ENCODE measurements around the gene HS3ST4.
"Not testable (repeated sequence)": the region's sequence is repeated elsewhere in the genome, so short reads cannot be mapped to it uniquely, and the experiment has no call there.

HS3ST4 gene

GRCh38 chr16:25996052-25996451 lies 304.3 kb downstream of the HS3ST4 start:
- no peaks in the 10 kb centered on the region for H3K4me1 ChIP-seq (ENCODE audit: control insufficient read depth, insufficient read depth, low read length)
- H3K36me3 ChIP-seq (ENCODE audit: control insufficient read depth, insufficient read depth, low read length), result no peaks in the 10 kb centered on the region
- H3K9ac ChIP-seq (ENCODE audit: low read length), result no peak overlapping the region
- H3K27ac ChIP-seq (ENCODE audit: low read depth, low read length), result no peak overlapping the region
- H3K4me3 ChIP-seq (ENCODE audit: low read length), result no peak overlapping the region
- no peaks in the 10 kb centered on the region for H3K27me3 ChIP-seq (ENCODE audit: control insufficient read depth, insufficient read depth, low read length)

GRCh38 chr16:26005336-26005735 lies 313.6 kb downstream of the HS3ST4 start:
- H3K27ac ChIP-seq (ENCODE audit: low read depth, low read length), result no peak overlapping the region

GRCh38 chr16:26012376-26012775 lies 320.6 kb downstream of the HS3ST4 start:
- H3K9ac ChIP-seq (ENCODE audit: low read length), result no peak overlapping the region

More at GRCh38 chr16:26005336-26005735, 313.6 kb downstream of the HS3ST4 start:
- Histone ChIP-seq H3K4me3 (ENCODE audit: low read length) (no peak overlapping the region), H3K4me1 (ENCODE audit: control insufficient read depth, insufficient read depth, low read length) (no peaks in the 10 kb centered on the region), H3K27me3 (ENCODE audit: control insufficient read depth, insufficient read depth, low read length) (no peaks in the 10 kb centered on the region), H3K9ac (ENCODE audit: low read length) (no peak overlapping the region), H3K36me3 (ENCODE audit: control insufficient read depth, insufficient read depth, low read length) (no peaks in the 10 kb centered on the region)

GRCh38 chr16:26015776-26016175 lies 324.0 kb downstream of the HS3ST4 start:
- Histone ChIP-seq H3K27me3 (ENCODE audit: control insufficient read depth, insufficient read depth, low read length) (no peaks in the 10 kb centered on the region), H3K9ac (ENCODE audit: low read length) (no peak overlapping the region), H3K4me1 (ENCODE audit: control insufficient read depth, insufficient read depth, low read length) (no peaks in the 10 kb centered on the region), H3K36me3 (ENCODE audit: control insufficient read depth, insufficient read depth, low read length) (no peaks in the 10 kb centered on the region), H3K4me3 (ENCODE audit: low read length) (no peak overlapping the region), H3K27ac (ENCODE audit: low read depth, low read length) (no peak overlapping the region)

More at GRCh38 chr16:26012376-26012775, 320.6 kb downstream of the HS3ST4 start:
- no peak overlapping the region for H3K27ac ChIP-seq (ENCODE audit: low read depth, low read length)
- H3K36me3 ChIP-seq (ENCODE audit: control insufficient read depth, insufficient read depth, low read length), result no peaks in the 10 kb centered on the region
- no peaks in the 10 kb centered on the region for H3K4me1 ChIP-seq (ENCODE audit: control insufficient read depth, insufficient read depth, low read length)
- no peaks in the 10 kb centered on the region for H3K27me3 ChIP-seq (ENCODE audit: control insufficient read depth, insufficient read depth, low read length)
- H3K4me3 ChIP-seq (ENCODE audit: low read length), result no peak overlapping the region

GRCh38 chr16:26016989-26017388 lies 325.2 kb downstream of the HS3ST4 start:
- Histone ChIP-seq H3K4me3 (ENCODE audit: low read length) (no peak overlapping the region), H3K27ac (ENCODE audit: low read depth, low read length) (no peak overlapping the region), H3K27me3 (ENCODE audit: control insufficient read depth, insufficient read depth, low read length) (no peaks in the 10 kb centered on the region), H3K9ac (ENCODE audit: low read length) (no peak overlapping the region), H3K4me1 (ENCODE audit: control insufficient read depth, insufficient read depth, low read length) (no peaks in the 10 kb centered on the region), H3K36me3 (ENCODE audit: control insufficient read depth, insufficient read depth, low read length) (no peaks in the 10 kb centered on the region)

- Histone ChIP-seq H3K4me3 (ENCODE audit: low read length) (no peak overlapping the region), H3K9ac (ENCODE audit: low read length) (no peak overlapping the region), H3K4me1 (ENCODE audit: control insufficient read depth, insufficient read depth, low read length) (no peaks in the 10 kb centered on the region), H3K27me3 (ENCODE audit: control insufficient read depth, insufficient read depth, low read length) (no peaks in the 10 kb centered on the region), H3K27ac (ENCODE audit: low read depth, low read length) (no peak overlapping the region), H3K36me3 (ENCODE audit: control insufficient read depth, insufficient read depth, low read length) (no peaks in the 10 kb centered on the region)
Measured at GRCh38 chr16:26019381-26020242, 327.9 kb downstream of the HS3ST4 start.

- H3K27me3 ChIP-seq (ENCODE audit: control insufficient read depth, insufficient read depth, low read length), result no peaks in the 10 kb centered on the region
- H3K36me3 ChIP-seq (ENCODE audit: control insufficient read depth, insufficient read depth, low read length), result no peaks in the 10 kb centered on the region
- no peaks in the 10 kb centered on the region for H3K4me1 ChIP-seq (ENCODE audit: control insufficient read depth, insufficient read depth, low read length)
- H3K9ac ChIP-seq (ENCODE audit: low read length), result no peak overlapping the region
- H3K27ac ChIP-seq (ENCODE audit: low read depth, low read length), result no peak overlapping the region
- no peak overlapping the region for H3K4me3 ChIP-seq (ENCODE audit: low read length)
Measured at GRCh38 chr16:26026709-26027450, 335.1 kb downstream of the HS3ST4 start.

- H3K9ac ChIP-seq (ENCODE audit: low read length), result no peak overlapping the region
- no peaks in the 10 kb centered on the region for H3K27me3 ChIP-seq (ENCODE audit: control insufficient read depth, insufficient read depth, low read length)
- H3K36me3 ChIP-seq (ENCODE audit: control insufficient read depth, insufficient read depth, low read length), result no peaks in the 10 kb centered on the region
- H3K4me3 ChIP-seq (ENCODE audit: low read length), result no peak overlapping the region
- no peaks in the 10 kb centered on the region for H3K4me1 ChIP-seq (ENCODE audit: control insufficient read depth, insufficient read depth, low read length)
- no peak overlapping the region for H3K27ac ChIP-seq (ENCODE audit: low read depth, low read length)
Measured at GRCh38 chr16:26031286-26031685, 339.5 kb downstream of the HS3ST4 start.

- H3K9ac ChIP-seq (ENCODE audit: low read length); H3K27ac ChIP-seq (ENCODE audit: low read depth, low read length); H3K27me3 ChIP-seq (ENCODE audit: control insufficient read depth, insufficient read depth, low read length); H3K4me1 ChIP-seq (ENCODE audit: control insufficient read depth, insufficient read depth, low read length); H3K36me3 ChIP-seq (ENCODE audit: control insufficient read depth, insufficient read depth, low read length); H3K4me3 ChIP-seq (ENCODE audit: low read length): not testable (repeated sequence)
Measured at GRCh38 chr16:26032661-26033060, 340.9 kb downstream of the HS3ST4 start.

GRCh38 chr16:26041952-26042668 lies 350.4 kb downstream of the HS3ST4 start:
- Histone ChIP-seq H3K4me3 (ENCODE audit: low read length) (no peak overlapping the region), H3K4me1 (ENCODE audit: control insufficient read depth, insufficient read depth, low read length) (no peaks in the 10 kb centered on the region), H3K27me3 (ENCODE audit: control insufficient read depth, insufficient read depth, low read length) (no peaks in the 10 kb centered on the region), H3K27ac (ENCODE audit: low read depth, low read length) (no peak overlapping the region), H3K9ac (ENCODE audit: low read length) (no peak overlapping the region), H3K36me3 (ENCODE audit: control insufficient read depth, insufficient read depth, low read length) (no peaks in the 10 kb centered on the region)

- no peaks in the 10 kb centered on the region for H3K27me3 ChIP-seq (ENCODE audit: control insufficient read depth, insufficient read depth, low read length)
- no peak overlapping the region for H3K9ac ChIP-seq (ENCODE audit: low read length)
- H3K36me3 ChIP-seq (ENCODE audit: control insufficient read depth, insufficient read depth, low read length), result no peaks in the 10 kb centered on the region
- H3K4me3 ChIP-seq (ENCODE audit: low read length), result no peak overlapping the region
- no peaks in the 10 kb centered on the region for H3K4me1 ChIP-seq (ENCODE audit: control insufficient read depth, insufficient read depth, low read length)
- no peak overlapping the region for H3K27ac ChIP-seq (ENCODE audit: low read depth, low read length)
Measured at GRCh38 chr16:26050472-26050871, 358.7 kb downstream of the HS3ST4 start.

GRCh38 chr16:26051063-26051462 lies 359.3 kb downstream of the HS3ST4 start:
- H3K9ac ChIP-seq (ENCODE audit: low read length), result no peak overlapping the region
- H3K4me1 ChIP-seq (ENCODE audit: control insufficient read depth, insufficient read depth, low read length), result no peaks in the 10 kb centered on the region
- no peak overlapping the region for H3K4me3 ChIP-seq (ENCODE audit: low read length)
- no peaks in the 10 kb centered on the region for H3K36me3 ChIP-seq (ENCODE audit: control insufficient read depth, insufficient read depth, low read length)
- H3K27me3 ChIP-seq (ENCODE audit: control insufficient read depth, insufficient read depth, low read length), result no peaks in the 10 kb centered on the region
- no peak overlapping the region for H3K27ac ChIP-seq (ENCODE audit: low read depth, low read length)
